ENCODE measurements around the gene DCLK3. TPM values are rescaled to one million over a fixed set of nuclear protein-coding genes. Genes with fewer than 3 reads are reported as not detected.
A peak's percentile ranks its signal among the peaks of the same experiment; 100 is the strongest.

The DCLK3 gene
- total and polyA plus RNA-seq, 2 of the 4 experiments (the other 2 are of a cell fraction) = not detected

DNA sequence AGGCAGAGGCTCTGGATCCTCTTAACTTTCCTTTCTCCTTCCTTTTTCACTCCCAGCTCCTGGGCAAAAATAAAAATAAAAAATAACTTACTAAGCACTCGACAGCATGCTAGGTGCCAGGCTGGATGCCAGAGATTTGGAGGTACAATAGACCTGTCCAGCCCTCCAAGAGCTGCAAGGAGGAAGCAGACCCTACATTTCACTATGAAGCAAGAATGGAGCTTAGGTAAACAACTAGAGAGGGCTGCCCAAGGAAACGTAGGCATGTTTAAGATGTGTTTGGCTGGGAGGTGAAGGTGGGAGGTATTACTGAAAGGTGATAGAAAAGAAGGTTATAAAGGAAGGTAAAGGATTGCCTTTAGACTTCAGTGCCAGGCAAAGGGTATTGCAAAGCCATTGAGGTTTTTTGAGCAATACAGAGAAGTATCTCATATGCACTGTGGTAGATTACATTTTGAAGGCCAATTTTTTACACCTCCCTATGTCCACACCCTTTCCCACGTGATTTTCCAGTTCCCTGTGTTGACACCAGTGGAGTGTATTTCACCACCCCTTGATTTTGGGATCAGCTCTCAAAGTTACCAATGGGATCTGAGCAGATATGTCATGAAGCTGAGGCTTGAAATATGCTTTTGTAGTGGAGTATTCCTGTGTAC, 69.1 kb downstream of the DCLK3 start:
- ATAC-seq (ENCODE audit: low read depth) (no peak), DNase-seq (no peak)
- H4K8ac ChIP-seq (ENCODE audit: low read depth in 2 of 2, low read length in 2 of 2) = peak overlapping the region in 1 of 2 experiments; percentile 56; a peak in 1 of 4 replicates
- ChIA-PET POLR2A (ENCODE audit: unreplicated experiment) (no interaction called here), CTCF (interaction anchor here (0.8 kb wide), 1 partner anchor 18 kb away, joined by 3 read pairs; no protein-coding TSS in a partner anchor)
- no CpG with 5 or more reads among the region's 3 CpGs for WGBS, 2 experiments (ENCODE audit: extremely low coverage in 2 of 2, insufficient read length in 1 of 2)
- TF ChIP-seq RFX5 (IDR thresholded peaks at IDR 0.05; ENCODE audit: low read depth, low read length) = no peak
- TF ChIP-seq POLR2A (IDR thresholded peaks at IDR 0.05; ENCODE audit: low read depth, low read length) = no peak
- no peak for TF ChIP-seq RAD21 (IDR thresholded peaks at IDR 0.05; ENCODE audit: low read length)
- no peak for TF ChIP-seq USF2 (IDR thresholded peaks at IDR 0.05; ENCODE audit: low read depth, low read length)
- TF ChIP-seq NFE2L2 (IDR thresholded peaks at IDR 0.05; ENCODE audit: low read depth, low read length) = no peak
- no peak for TF ChIP-seq MXI1 (IDR thresholded peaks at IDR 0.05; ENCODE audit: borderline replicate concordance, low read depth, low read length)
- TF ChIP-seq RCOR1 (IDR thresholded peaks at IDR 0.05; ENCODE audit: insufficient replicate concordance, low read length) = no peak
- H3K14ac ChIP-seq (replicated peaks; ENCODE audit: low read depth, low read length) = peak overlapping the region; percentile 77
- no peak overlapping the region; the same call in 1 of the 2 replicates for H3K56ac ChIP-seq (ENCODE audit: extremely low read depth, insufficient read depth, low read length)
- H3K9ac ChIP-seq (ENCODE audit: low read depth, low read length) = no peak overlapping the region
- dilution Hi-C loops (cut with HindIII; ENCODE audit: low sequenced_read_pairs, unreplicated experiment) (no loop called here), in situ Hi-C loops (cut with MboI; ENCODE audit: low sequenced_read_pairs) (loop anchor here (5.0 kb wide), 1 partner anchor 728 kb away; no protein-coding TSS in a partner anchor), intact Hi-C loops (cut with micrococcal nuclease) (loop anchor here (5.0 kb wide), 1 partner anchor 288 kb away; no protein-coding TSS in a partner anchor)
- H4K20me1 ChIP-seq (ENCODE audit: insufficient read depth, low read length) = no peaks in the 10 kb centered on the region
- peak overlapping the region; percentile 45; the same call in 1 of the 3 replicates for H2BK15ac ChIP-seq (ENCODE audit: low read depth, low read length)
- peak overlapping the region; percentile 23; the same call in 1 of the 2 replicates for H3K23ac ChIP-seq (ENCODE audit: low read depth, low read length)
- peak overlapping the region; percentile 82 for H2BK120ac ChIP-seq (ENCODE audit: low read depth, low read length)
- H3K27ac ChIP-seq (ENCODE audit: insufficient read depth, low read length) = no peak overlapping the region
- H2BK5ac ChIP-seq (ENCODE audit: low read depth, low read length, poor library complexity, severe bottlenecking) = no peak overlapping the region
- H3K4me2 ChIP-seq (ENCODE audit: low read depth, low read length) = no peak overlapping the region
- H3K36me3 ChIP-seq (ENCODE audit: control insufficient read depth, insufficient read depth, low read length) = no peaks in the 10 kb centered on the region
- BruUV-seq (replicated peaks) = no TSS peak
- no peak overlapping the region for H3K4me3 ChIP-seq (ENCODE audit: insufficient read depth, low read depth, low read length)
- no peaks in the 10 kb centered on the region for H3K79me1 ChIP-seq (ENCODE audit: low read depth in 1 of 2, low read length in 2 of 2)
- H2AFZ ChIP-seq (replicated peaks; ENCODE audit: low read length, poor library complexity) = no peak overlapping the region
- peak overlapping the region; percentile 38; the same call in 1 of the 2 replicates for H2AK5ac ChIP-seq (ENCODE audit: low read depth, low read length)
- H2AK9ac ChIP-seq (replicated peaks; ENCODE audit: low read depth, low read length, poor library complexity) = no peak overlapping the region
- H3K18ac ChIP-seq (ENCODE audit: low read depth, low read length) = no peak overlapping the region; the same call in 1 of the 2 replicates
- peaks cover 3% of the 10 kb centered on the region; the same call in 1 of the 2 replicates for H3K9me1 ChIP-seq (ENCODE audit: insufficient read depth, low read length)
- peak overlapping the region; percentile 54 for H4K91ac ChIP-seq (ENCODE audit: insufficient read depth, low read depth, low read length)
- peaks cover 3% of the 10 kb centered on the region; the same call in 1 of the 2 replicates for H3K4me1 ChIP-seq (ENCODE audit: control insufficient read depth, insufficient read depth, low read length)
- H2BK20ac ChIP-seq (ENCODE audit: low read depth, low read length) = peak overlapping the region; percentile 71
- no peaks in the 10 kb centered on the region for H3K27me3 ChIP-seq (ENCODE audit: control insufficient read depth, insufficient read depth, low read length)
- peaks cover 2% of the 10 kb centered on the region for H3K9me3 ChIP-seq (ENCODE audit: control insufficient read depth, insufficient read depth, low read length)
- no peak overlapping the region for H4K5ac ChIP-seq (ENCODE audit: low read depth, low read length)
- peak overlapping the region; percentile 69 for H3K4ac ChIP-seq (ENCODE audit: low read depth, low read length)
